A673 (cell line): ENCODE data around the gene MIGA2. TPM values are rescaled to one million over a fixed set of nuclear protein-coding genes. Genes with fewer than 3 reads are reported as not detected.
A peak's percentile ranks its signal among the peaks of the same experiment; 100 is the strongest.

Source experiments
- BruUV-seq: library from RNA; stranded (reverse); fragments of 400-500 nt; replicated peaks from 2 replicates; lab custom pipeline; 2021; lab: Mats Ljungman, UMichigan
- CTCF ChIA-PET: fragments of 300-600 bp; sonication (Branson Sonifier 250); formaldehyde crosslinking; loops from one replicate; lab custom pipeline; 2022; ENCODE audit warnings: antibody characterized with exemption; lab: Charles Lee
- POLR2A ChIA-PET: fragments of 300-600 bp; sonication (Branson Sonifier 250); formaldehyde crosslinking; loops from one replicate; lab custom pipeline; 2022; ENCODE audit warnings: antibody characterized with exemption; ENCODE audit not compliant: low non-redundant PET; lab: Charles Lee
- DNase-seq: peaks from one replicate; pipeline ENCODE4 v3.0.0-alpha.2; 2015; ENCODE audit warnings: low spot score
- H3K27ac ChIP-seq: fragments of 200-600 bp; sonication (generic); 2 replicates; pipeline ENCODE4 v1.5.1; 2016; ENCODE audit warnings: mixed run types, low read depth, mild to moderate bottlenecking, mixed read lengths, antibody characterized with exemption, low read length; ENCODE audit not compliant: poor library complexity, severe bottlenecking
- H3K27me3 ChIP-seq: fragments of 200-600 bp; sonication (generic); replicated peaks from 2 replicates; pipeline ENCODE4 v1.6.1; 2017; ENCODE audit warnings: mixed run types, low read depth, mild to moderate bottlenecking, mixed read lengths, antibody characterized with exemption, low read length; ENCODE audit not compliant: insufficient read depth, poor library complexity
- H3K36me3 ChIP-seq: fragments of 200-600 bp; sonication (generic); 2 replicates; pipeline ENCODE4 v1.6.1; 2016; ENCODE audit warnings: mixed run types, mild to moderate bottlenecking, mixed read lengths, antibody characterized with exemption, low read length; ENCODE audit not compliant: insufficient read depth, poor library complexity, severe bottlenecking
- H3K4me1 ChIP-seq: fragments of 200-600 bp; sonication (generic); 2 replicates; pipeline ENCODE4 v1.6.1; 2017; ENCODE audit warnings: mixed run types, mild to moderate bottlenecking, mixed read lengths, antibody characterized with exemption, low read length; ENCODE audit not compliant: insufficient read depth, poor library complexity, severe bottlenecking
- H3K4me3 ChIP-seq: fragments of 200-600 bp; sonication (generic); 2 replicates; pipeline ENCODE4 v1.5.1; 2016; ENCODE audit warnings: low read depth, mixed run types, mild to moderate bottlenecking, mixed read lengths, low read length; ENCODE audit not compliant: poor library complexity, severe bottlenecking
- H3K9me3 ChIP-seq: fragments of 200-600 bp; sonication (generic); 2 replicates; pipeline ENCODE4 v1.6.1; 2016; ENCODE audit warnings: mixed run types, low read depth, mild to moderate bottlenecking, mixed read lengths, antibody characterized with exemption, low read length; ENCODE audit not compliant: poor library complexity, severe bottlenecking
- EZH2 ChIP-seq: fragments of 200-600 bp; sonication (generic); IDR thresholded peaks from 2 replicates; pipeline ENCODE4 v1.6.1; 2017; ENCODE audit warnings: borderline replicate concordance, low read depth, mild to moderate bottlenecking, mixed read lengths, antibody characterized with exemption, low read length; ENCODE audit not compliant: poor library complexity, severe bottlenecking
- intact Hi-C: fragments of 100-400 bp; cut with micrococcal nuclease; formaldehyde crosslinking; loops from one replicate; pipeline ENCODE4 v1.10.0; 2022; ENCODE audit not compliant: unreplicated experiment
- total RNA-seq: library from RNA; stranded (reverse); gene quantifications from 2 replicates; pipeline ENCODE4 v1.2.3, GENCODE V29; 2021
- TF ChIP-seq, protein P1 (sequence below): fragments of 300-800, 200-600 bp; sonication (generic); conservative IDR thresholded peaks from 2 replicates; pipeline ENCODE4 v1.5.1; 2017; ENCODE audit warnings: low read depth, mild to moderate bottlenecking, antibody characterized with exemption, low read length, moderate library complexity, mixed read lengths

MIGA2 gene
- total RNA-seq, 1 experiment from 2014 or later, result 27.7 TPM

DNA sequence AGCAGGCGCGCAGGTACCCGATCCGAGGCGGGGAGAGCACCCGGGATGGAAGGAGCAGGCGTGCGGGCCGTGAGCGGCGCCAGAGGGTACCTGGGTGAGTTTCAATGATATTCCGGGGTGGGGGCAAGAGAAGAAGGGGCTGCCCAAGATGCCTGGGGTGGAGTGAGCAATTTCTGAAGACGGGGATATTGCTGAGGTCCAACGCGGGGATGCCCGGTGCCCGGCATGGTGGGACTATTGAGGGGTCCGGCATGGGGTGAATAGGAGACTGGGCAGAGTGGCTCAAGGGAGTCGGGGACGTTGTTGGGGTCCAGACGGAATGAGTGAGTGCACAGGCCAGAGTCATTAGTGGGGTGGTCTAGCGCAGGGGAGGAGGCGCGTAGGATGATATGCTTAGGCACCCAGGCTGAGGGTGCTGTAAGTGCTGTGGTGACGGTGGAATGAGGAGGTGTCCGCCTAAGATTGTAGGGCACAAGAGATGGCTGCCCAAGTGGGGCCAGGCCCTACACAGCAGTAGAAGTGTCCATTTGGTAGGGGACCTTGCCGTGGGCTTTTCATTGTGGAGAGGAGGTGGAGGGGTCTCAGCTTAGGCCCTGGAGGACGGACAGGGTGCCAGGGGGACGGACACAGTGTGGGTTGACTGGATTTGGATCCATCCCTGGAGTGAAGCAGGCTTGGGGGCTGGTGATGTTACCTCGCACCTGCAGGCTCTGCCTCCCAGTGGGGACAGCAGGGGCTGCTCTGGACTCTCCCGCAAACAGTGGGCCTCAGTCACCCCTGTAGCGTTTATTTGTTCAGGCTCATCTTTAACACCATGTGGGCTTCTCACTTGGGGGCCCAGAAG is 719 bp downstream of the MIGA2 start:
- peak overlapping the region; percentile 86 for H3K27ac ChIP-seq
- BruUV-seq, result no TSS peak
- CTCF ChIA-PET, result no interaction called here
- H3K9me3 ChIP-seq, result no peaks in the 10 kb centered on the region
- peaks cover 12% of the 10 kb centered on the region for H3K4me1 ChIP-seq
- H3K27me3 ChIP-seq, result no peaks in the 10 kb centered on the region
- no peak for DNase-seq
- POLR2A ChIA-PET, result interaction anchor here (0.7 kb wide), 1 partner anchor 10 kb away, joined by 4 read pairs; no protein-coding TSS in a partner anchor
- peak overlapping the region; percentile 97 for H3K4me3 ChIP-seq
- intact Hi-C loops, result no loop called here
- H3K36me3 ChIP-seq, result peaks cover 3% of the 10 kb centered on the region
- TF ChIP-seq EZH2, result no peak
- TF ChIP-seq, protein P1, sequence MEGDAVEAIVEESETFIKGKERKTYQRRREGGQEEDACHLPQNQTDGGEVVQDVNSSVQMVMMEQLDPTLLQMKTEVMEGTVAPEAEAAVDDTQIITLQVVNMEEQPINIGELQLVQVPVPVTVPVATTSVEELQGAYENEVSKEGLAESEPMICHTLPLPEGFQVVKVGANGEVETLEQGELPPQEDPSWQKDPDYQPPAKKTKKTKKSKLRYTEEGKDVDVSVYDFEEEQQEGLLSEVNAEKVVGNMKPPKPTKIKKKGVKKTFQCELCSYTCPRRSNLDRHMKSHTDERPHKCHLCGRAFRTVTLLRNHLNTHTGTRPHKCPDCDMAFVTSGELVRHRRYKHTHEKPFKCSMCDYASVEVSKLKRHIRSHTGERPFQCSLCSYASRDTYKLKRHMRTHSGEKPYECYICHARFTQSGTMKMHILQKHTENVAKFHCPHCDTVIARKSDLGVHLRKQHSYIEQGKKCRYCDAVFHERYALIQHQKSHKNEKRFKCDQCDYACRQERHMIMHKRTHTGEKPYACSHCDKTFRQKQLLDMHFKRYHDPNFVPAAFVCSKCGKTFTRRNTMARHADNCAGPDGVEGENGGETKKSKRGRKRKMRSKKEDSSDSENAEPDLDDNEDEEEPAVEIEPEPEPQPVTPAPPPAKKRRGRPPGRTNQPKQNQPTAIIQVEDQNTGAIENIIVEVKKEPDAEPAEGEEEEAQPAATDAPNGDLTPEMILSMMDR, result no peak

DNA sequence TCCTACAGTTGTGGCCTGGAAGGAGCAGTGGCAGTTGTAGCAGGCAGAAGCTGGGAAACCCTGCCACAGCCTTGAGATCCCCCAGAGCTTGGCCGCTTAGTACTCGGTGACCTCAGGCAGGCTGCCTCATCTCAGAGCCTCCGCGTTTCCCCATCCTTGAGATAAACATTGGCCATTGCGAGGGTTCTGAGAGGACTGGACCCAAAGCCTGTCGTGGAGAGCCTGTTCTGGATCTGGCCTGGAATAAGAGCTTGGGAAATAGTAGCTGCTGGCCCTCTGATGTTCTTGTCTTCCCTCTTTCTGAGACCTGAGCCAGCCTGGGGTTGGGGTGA is 1.3 kb downstream of the MIGA2 start:
- DNase-seq, result no peak
- intact Hi-C loops, result no loop called here
- Histone ChIP-seq H3K27me3 (no peaks in the 10 kb centered on the region), H3K27ac (peak overlapping the region; percentile 86), H3K9me3 (no peaks in the 10 kb centered on the region), H3K4me1 (peaks cover 12% of the 10 kb centered on the region), H3K36me3 (peaks cover 6% of the 10 kb centered on the region), H3K4me3 (peak overlapping the region; percentile 97)
- BruUV-seq, result no TSS peak
- POLR2A ChIA-PET, result no interaction called here
- CTCF ChIA-PET, result no interaction called here
- TF ChIP-seq, protein P1, result no peak
- TF ChIP-seq EZH2, result no peak

DNA sequence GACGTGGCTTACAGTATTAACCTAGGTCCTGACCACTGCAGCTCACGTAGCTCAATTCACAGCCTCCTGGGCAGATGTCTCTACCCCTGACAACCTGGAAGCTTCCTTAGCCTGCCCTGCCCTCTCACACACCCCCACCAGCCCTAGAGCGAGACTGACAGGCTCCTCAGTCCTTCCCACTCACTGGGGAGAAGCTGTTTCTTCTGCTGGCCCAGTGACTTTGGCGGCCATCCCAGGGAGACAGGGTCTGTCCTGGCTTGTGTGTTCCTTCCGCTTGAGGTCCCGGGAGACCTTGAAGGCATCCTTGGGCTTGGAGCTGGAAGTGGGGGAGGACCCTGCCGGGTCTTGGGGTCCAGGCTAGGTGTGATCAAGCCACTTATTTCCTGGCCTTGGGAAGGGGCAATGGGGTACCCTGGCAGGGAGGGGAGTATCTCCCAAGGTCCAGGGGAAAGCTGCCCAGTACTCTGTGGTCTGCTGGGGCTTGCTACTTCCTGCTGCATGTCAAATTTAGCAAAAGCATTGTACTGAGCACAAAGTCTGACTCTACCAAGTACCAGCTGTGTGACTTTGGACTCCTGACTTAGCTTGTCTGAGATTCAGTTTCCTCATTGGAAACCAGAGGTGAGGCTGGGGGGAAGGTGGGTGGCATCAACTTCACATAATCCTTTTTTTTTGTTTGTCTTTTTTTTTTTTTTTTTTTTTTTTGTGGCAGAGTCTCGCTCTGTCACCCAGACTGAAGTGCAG is 1.9 kb downstream of the MIGA2 start:
- TF ChIP-seq, protein P1, result no peak
- no peak for TF ChIP-seq EZH2
- no peaks in the 10 kb centered on the region for H3K27me3 ChIP-seq
- no peak for DNase-seq
- peaks cover 12% of the 10 kb centered on the region for H3K4me1 ChIP-seq
- H3K4me3 ChIP-seq, result peak overlapping the region; percentile 97
- intact Hi-C loops, result no loop called here
- H3K27ac ChIP-seq, result no peak overlapping the region
- BruUV-seq, result no TSS peak
- no peaks in the 10 kb centered on the region for H3K9me3 ChIP-seq
- peaks cover 7% of the 10 kb centered on the region for H3K36me3 ChIP-seq
- ChIA-PET POLR2A (no interaction called here), CTCF (interaction anchor here (0.9 kb wide), 1 partner anchor 42 kb away, joined by 10 read pairs; the partner anchor contains the start of gene DOLPP1)
